GM12891 (cell line): ENCODE measurements around the gene STK32B.

Source experiments
- DNase-seq: peaks from one replicate; pipeline ENCODE4 v3.0.0; 2011; ENCODE audit warnings: low spot score; ENCODE audit not compliant: insufficient read length
- FAIRE-seq: peaks from 2 replicates; lab custom pipeline; 2011; peaks lifted over from hg19 to GRCh38; lab: Jason Lieb, UNC
- PAX5 ChIP-seq: IDR thresholded peaks from 2 replicates; pipeline ENCODE4 v1.6.1; 2011; ENCODE audit warnings: low read length, moderate library complexity, mild to moderate bottlenecking; ENCODE audit not compliant: insufficient read depth, severe bottlenecking
- POLR2A ChIP-seq: IDR thresholded peaks from 2 replicates; pipeline ENCODE4 v1.6.1; 2011; ENCODE audit warnings: low read depth, low read length, control low read depth
- POLR2AphosphoS5 ChIP-seq: IDR thresholded peaks from 2 replicates; pipeline ENCODE4 v1.6.1; 2011; ENCODE audit warnings: low read depth, low read length, control low read depth
- POU2F2 ChIP-seq: IDR thresholded peaks from 2 replicates; pipeline ENCODE4 v1.6.1; 2011; ENCODE audit warnings: low read depth, mild to moderate bottlenecking, control low read depth, low read length, moderate library complexity
- SPI1 ChIP-seq: IDR thresholded peaks from 2 replicates; pipeline ENCODE4 v1.6.1; 2011; ENCODE audit warnings: low read depth, low read length, control low read depth
- TAF1 ChIP-seq: IDR thresholded peaks from 2 replicates; pipeline ENCODE4 v1.6.1; 2011; ENCODE audit warnings: low read depth, low read length, control low read depth

The STK32B gene

GRCh38 chr4:5364406-5364805 lies 313.1 kb downstream of the STK32B start:
- FAIRE-seq (no peak), DNase-seq (no peak)
- TF ChIP-seq POLR2AphosphoS5, result no peak
- TF ChIP-seq POU2F2, result no peak
- no peak for TF ChIP-seq SPI1
- TF ChIP-seq PAX5, result no peak
- TF ChIP-seq POLR2A, result no peak
- no peak for TF ChIP-seq TAF1

DNA sequence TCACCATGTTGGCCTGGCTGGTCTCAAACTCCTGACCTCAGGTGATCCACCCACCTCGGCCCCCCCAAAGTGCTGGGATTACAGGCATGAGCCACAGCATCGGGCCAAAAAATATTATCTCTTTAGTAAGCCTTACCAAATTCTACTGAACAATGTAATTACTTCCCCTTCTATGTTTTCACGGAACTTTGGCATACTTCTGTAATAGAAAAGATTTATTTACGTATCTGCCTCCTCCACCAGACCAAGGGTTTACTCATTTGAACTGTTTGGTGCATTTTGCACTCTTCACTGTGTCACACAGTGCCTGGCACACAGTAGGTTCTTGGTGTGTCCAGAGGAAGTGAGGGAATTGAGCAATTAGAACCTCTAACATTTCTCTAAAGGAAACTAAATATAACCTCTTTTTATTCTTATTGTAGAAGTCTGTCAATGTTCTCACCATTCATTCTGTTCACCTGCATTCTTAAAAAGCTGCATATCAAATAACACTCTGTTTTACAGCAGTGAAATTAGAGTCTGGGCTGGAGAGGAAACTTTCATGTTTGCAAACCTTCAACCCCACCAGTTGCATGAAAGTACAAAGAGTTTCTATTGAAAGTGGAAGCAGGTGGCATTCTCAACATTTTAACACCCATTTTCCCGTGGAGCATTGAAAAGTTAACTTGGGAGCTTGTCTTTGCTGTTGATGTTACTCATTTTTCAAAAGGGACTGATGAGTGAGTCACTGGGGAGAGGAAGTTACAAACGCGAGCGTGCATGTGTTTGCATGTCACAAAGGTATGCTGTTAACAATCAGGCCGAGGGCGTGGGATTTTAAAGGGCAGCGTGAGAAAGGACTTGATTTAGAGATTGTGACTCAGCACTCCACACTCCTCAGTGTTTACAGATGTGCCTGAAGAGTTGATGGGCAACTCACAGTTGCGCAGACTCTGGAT lies 314.1 kb downstream of the STK32B start:
- no peak for DNase-seq
- TF ChIP-seq POU2F2 (no peak), TAF1 (no peak), POLR2AphosphoS5 (no peak), POLR2A (no peak), SPI1 (no peak), PAX5 (no peak)
- FAIRE-seq, result no peak

DNA sequence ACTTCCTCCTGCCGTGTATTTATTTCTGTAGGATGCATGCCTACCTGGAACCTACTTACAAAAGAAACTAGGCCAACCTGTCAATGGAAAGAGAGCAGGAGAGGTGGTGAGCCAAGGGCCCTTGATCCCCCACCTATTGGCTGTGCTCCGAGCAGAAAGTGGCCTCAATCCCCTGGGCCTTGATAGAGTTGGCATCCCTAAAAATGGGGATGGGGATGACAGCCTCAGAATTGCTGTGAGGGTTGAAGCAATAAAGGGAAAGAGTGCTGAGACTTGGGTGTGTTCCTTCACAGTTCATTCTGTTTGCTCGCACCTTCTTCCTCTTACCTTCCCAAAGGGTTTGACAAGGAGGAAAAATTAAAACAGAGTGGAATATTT lies 314.7 kb downstream of the STK32B start:
- TF ChIP-seq SPI1, result no peak
- no peak for TF ChIP-seq PAX5
- no peak for TF ChIP-seq TAF1
- TF ChIP-seq POLR2A, result no peak
- FAIRE-seq, result no peak
- DNase-seq, result no peak

DNA sequence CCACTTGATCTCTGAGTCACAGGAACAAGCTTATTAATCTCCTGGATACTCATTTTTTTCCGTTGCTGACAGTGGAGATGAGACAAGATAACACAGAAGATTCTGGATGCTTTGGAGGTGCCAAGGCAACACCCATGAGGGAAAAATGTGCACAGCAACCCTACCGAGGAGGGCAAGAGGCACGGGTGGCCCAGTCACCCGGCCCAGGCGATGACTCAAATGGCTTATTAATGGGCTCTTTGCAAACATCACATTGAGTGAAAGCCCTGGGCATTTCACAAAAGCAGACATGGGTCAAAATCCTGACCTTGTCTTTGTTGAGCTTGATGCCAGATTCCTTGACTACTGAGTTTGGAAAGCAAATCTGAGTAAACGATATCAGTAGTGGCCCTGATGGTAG lies 315.1 kb downstream of the STK32B start:
- TF ChIP-seq POLR2AphosphoS5 (no peak), POLR2A (no peak), TAF1 (no peak), POU2F2 (no peak), PAX5 (no peak)
- DNase-seq (no peak), FAIRE-seq (no peak)

GRCh38 chr4:5368426-5368825 lies 317.1 kb downstream of the STK32B start:
- no peak for TF ChIP-seq POLR2A
- TF ChIP-seq POLR2AphosphoS5, result no peak
- no peak for TF ChIP-seq SPI1
- TF ChIP-seq PAX5, result no peak
- TF ChIP-seq TAF1, result no peak
- TF ChIP-seq POU2F2, result no peak
- DNase-seq (no peak), FAIRE-seq (no peak)

GRCh38 chr4:5370286-5370685 lies 319.0 kb downstream of the STK32B start:
- no peak for TF ChIP-seq PAX5
- TF ChIP-seq POLR2A, result no peak
- no peak for TF ChIP-seq POU2F2
- no peak for TF ChIP-seq POLR2AphosphoS5
- TF ChIP-seq TAF1, result no peak
- no peak for TF ChIP-seq SPI1
- FAIRE-seq (no peak), DNase-seq (no peak)

GRCh38 chr4:5371415-5372190 lies 320.3 kb downstream of the STK32B start:
- no peak for TF ChIP-seq SPI1
- no peak for TF ChIP-seq TAF1
- no peak for TF ChIP-seq PAX5
- no peak for TF ChIP-seq POLR2AphosphoS5
- no peak for TF ChIP-seq POU2F2
- no peak for FAIRE-seq
- no peak for DNase-seq

- FAIRE-seq (no peak), DNase-seq (no peak)
- TF ChIP-seq POLR2A, result no peak
Measured at GRCh38 chr4:5372198-5372597, 320.9 kb downstream of the STK32B start.

DNA sequence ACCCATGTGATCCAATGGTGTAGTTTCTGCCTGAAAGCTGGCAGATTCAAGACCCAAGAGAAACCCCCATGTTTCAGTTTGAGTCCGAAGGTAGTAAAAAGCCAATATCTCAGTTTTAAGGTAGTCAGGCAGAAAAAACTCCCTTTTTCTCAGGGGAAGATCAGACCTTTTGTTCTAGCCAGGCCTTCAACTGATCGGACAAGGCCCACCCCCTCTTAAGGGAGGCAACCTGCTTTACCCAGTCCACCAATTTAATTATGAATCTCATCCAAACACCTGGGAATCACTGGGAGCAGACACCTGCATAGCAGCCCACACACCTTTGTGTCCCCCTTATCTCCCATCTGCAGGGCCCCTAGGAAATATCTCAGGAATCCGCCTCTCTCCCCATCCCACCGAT lies 322.0 kb downstream of the STK32B start:
- TF ChIP-seq POLR2A (no peak), TAF1 (no peak), PAX5 (no peak), SPI1 (no peak), POU2F2 (no peak), POLR2AphosphoS5 (no peak)
- DNase-seq (no peak), FAIRE-seq (no peak)

- DNase-seq (no peak), FAIRE-seq (no peak)
- TF ChIP-seq SPI1 (no peak), PAX5 (no peak), POU2F2 (no peak), TAF1 (no peak), POLR2AphosphoS5 (no peak)
Measured at GRCh38 chr4:5374592-5374991, 323.3 kb downstream of the STK32B start.
